Astrocyte of the hippocampus (primary cell): ENCODE results near the gene HBZ.
"Not testable (repeated sequence)": the region's sequence is repeated elsewhere in the genome, so short reads cannot be mapped to it uniquely, and the experiment has no call there.

ENCODE experiments used
- DNase-seq: peaks from one replicate; pipeline ENCODE4 v3.0.0; 2011; ENCODE audit warnings: low read depth, low spot score

The HBZ gene

DNA sequence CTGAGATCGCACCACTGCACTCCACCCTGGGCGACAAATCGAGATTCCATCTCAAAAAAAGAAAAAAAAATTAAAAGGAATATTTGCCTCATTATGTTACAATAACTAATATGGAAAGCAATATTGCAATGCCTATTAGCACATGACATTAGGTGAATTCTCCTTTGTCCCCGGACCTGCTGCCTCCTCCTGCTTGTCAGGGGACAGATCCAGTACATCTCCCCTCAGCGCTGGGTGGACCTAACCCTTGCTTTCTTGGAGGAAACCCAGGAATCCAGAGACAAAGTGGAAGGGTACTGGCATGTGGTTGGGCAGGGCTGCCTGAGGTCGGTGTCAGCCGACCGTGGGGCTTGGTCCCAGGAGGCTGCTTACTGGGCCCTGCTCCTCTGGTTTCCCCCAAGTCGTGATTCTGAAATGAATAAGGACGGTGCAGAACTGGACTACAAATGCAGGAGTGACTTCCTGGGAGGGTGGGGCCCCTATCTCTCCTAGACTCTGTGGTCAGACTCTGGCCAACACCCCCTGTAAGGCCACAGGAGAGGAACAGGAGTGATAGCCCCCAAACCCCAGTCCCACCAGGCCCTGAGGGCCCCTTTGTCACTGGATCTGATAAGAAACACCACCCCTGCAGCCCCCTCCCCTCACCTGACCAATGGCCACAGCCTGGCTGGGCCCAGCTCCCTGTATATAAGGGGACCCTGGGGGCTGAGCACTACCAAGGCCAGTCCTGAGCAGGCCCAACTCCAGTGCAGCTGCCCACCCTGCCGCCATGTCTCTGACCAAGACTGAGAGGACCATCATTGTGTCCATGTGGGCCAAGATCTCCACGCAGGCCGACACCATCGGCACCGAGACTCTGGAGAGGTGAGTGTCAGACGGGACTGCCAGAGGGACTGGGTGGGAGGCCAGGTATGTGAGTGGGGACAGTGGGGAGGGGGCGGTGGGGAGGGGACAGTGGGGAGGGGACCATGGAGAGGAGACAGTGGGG, at the start of gene HBZ:
Gene HBZ, plus strand, starts transcription at position 504 of the 988 bp plus-strand sequence. Its CDS starts 266 bp downstream, at position 770.
- DNase-seq = no peak

DNA sequence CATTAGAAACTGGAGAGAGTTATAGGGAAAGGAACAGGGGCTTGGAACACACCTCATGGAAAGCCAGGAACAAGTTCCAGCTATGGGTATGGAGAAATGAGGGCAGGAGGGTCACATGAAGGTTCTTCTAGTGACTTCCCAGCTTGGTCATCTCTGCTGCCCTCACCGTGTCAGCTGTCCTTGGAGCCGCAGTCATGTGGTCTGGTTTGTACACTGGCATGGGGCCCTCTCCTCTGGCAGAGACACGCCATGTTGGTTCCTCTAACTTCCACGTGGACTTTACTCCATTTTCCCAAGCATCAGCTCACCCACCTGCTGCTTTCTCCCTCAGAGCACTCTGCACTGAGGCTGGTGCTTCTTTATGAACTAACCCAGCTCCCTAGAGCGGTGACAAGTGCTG, 48.1 kb upstream of the HBZ start:
- DNase-seq = no peak

DNA sequence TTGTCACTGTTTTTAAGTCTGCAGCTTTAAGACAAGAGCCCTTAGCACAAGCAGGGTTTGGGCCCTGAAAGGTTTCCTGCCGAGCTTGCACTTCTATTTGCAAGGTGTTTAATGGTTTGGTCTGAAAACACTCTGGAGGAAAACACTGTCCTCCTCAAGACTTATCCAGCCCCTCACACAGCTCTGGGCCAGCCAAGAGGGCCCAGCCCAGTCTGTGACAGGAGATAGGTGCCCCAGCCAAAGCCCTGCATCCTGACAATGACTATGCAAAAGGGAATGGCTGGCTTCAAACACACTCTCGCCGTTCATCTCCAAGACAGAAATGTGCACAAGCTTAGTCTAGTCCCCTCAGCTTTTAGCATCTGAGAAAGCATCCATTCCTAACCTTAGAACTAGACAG, 47.5 kb upstream of the HBZ start:
- DNase-seq = no peak

DNA sequence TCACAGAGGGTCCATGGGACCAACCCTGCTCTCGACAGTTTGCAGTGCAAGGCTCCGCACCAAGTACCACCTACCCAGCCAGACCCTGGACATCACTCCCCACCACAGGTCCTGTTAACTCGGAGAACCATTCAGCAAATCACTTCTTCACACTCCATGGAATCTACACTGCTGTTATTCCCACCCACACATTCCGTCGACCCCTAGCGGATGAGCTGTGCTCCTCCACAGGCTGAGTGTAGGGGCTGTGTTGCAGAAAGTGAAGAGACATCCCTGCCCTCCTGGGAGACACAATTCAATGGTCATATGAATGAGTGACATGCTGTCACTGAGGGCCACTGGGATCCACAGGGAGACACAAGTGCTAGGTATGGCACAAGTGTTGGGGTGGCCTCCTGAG, 46.9 kb upstream of the HBZ start:
- DNase-seq = no peak

DNA sequence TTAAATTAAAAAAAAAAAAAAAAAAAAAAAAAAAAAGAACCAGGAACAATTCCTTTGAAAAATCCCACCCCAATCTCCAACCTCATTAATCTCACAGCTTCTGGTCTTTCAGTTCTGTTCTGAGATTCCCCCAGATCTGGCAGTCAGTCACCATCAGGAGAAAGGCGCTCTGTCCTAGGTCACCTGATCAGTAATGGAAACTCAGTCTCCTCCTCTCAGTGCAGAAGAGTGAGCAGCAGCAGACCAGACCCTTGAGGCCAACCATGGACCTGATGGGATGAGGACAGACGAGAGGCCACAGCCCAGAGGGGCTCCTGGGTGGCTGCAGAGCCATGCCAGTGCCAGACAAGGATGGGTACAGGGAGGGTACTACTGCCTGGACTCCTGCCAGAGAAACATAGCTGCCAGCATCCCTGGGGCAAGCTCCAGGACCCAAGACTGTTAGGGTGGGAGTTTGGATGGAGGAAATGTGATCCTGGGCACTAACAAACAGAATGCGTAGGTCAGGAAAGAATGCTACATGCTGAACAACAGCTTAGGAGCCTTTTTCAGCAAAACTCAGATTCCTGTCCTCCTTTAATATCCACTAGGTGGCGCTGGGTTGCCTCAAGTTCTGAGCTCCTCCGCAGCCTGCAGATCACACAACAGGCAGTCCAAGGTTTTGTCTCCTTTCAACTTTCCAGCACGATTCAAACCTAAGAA, 45.7 kb upstream of the HBZ start:
- peak; percentile 88 for DNase-seq

DNA sequence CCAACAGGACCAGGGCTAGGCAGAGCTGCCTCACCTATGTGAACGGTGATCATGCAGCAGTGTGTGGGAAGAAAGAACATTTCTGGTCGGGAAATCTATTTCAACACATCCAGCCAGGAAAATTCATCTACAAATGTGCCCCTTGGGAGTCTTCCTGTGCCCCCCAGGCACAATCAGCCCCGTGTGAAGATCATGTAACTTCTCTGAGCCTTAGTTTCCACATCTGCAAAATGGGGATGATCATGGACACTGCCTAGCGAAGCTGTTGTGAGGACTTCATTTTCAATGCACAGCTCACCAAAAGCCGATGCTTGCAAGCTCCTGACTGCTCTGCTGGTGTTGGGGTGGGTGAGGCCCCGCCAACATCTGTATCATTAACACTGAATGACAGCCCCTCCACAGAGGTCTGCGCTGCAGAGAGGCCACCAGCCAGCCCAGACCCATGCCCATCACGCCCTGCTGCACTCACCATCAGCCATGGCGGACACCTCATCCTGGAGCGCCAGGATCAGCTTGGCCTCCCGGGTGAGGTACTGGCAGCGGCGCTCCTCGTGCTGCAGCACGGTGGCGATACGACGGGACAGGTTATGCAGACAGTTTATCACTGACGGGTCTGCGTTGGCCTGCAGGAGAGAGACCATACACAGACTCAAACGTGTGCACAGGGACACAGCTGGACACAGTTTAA, 40.1 kb upstream of the HBZ start:
- no peak for DNase-seq

DNA sequence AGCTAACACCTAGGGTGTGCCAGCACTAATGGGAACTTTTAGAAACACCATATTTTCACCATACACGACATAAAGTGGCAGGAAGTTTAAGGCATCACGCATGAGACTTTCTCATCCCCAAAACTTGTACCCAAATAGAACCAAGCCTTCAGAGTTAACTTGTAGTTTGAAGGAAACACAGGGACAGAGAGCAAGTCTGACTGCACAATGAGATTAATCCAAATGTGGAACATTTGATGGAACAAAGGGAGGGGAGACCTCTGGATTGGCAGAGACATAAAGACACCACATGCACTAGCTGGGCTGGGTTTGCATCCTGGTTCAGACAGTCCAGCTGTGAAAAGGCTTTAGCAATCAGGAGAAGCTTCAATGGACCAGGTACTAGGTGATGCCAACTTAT, 38.1 kb upstream of the HBZ start:
- DNase-seq = no peak

DNA sequence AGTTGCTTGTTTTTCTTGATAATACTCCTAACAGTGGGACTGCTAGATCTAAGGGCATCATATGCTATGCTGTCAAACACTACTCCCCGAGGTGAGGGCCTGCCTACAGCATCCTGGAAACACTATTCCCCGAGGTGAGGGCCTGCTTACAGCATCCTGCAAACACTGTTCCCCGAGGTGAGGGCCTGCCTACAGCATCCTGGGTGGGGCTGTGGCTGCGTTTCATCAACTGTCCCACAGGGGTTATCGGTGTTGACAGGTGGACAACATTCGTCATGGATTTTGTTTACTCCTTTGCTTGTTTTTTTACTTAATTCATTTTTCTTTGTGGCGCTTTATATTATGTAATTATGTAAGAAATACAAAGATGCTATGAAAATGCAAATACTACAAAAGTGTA, 36.4 kb upstream of the HBZ start:
- DNase-seq = no peak

DNA sequence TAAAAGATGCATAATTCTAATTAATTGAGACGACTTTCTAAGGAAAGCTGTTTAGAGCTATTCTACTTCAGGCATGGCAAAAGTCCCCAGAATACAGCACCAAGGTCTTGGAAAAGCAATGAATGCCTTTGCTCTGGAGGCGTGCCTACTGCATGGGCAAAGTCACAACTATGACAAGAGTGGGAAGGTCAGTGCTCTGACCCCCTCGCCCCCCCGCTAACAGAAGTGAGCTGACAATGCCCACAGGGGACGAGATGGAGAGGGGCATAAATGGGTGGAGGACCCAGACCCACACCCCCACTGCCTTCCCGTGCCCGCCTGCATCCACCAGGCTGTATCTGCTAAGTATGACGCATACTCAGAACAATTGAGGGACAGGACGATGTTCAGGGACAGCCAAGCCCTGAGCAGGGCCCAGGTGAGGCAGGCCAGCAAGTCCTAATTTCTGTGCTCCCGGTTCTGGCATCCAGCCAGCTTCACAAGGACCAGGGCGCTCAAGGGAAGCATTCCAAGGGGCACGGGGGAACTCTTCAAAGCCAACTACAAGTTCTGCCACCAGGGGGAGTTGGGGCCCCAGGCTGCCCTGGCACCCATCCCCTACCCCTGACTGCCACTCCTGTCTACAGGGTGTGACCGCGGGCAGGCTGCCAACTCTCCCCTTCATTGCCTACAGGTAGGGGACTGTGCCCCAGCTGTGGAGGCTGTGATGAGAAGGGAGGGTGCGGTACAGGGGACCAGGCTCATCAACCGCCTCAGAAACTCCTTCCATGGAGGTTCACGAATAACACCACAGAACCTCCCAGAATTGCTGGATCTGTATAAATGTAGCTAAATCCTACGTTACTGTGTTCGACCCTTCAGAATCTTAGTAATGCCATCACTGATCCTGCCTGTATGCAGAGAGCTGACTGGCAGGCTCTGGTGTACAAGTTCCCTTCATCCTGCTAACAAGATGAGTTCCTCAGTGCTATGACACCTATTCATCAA, 34.8 kb upstream of the HBZ start:
- peak; percentile 71 for DNase-seq

DNA sequence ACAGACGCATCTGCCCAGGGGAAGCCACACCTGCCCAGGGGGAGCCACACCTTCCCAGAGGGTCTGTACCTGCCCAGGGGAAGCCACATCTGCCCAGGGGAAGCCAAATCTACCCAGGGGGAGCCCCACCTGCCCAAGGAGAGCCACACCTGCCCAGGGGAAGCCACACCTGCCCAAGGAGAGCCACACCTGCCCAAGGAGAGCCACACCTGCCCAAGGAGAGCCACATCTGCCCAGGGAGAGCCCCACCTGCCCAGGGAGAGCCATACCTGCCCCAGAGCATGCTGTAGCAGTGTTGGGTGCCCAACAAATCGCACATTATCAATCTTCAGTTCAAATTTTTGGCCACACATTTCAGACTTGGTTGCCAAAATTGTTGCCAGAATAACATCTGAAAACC, 33.6 kb upstream of the HBZ start:
- DNase-seq = no peak

DNA sequence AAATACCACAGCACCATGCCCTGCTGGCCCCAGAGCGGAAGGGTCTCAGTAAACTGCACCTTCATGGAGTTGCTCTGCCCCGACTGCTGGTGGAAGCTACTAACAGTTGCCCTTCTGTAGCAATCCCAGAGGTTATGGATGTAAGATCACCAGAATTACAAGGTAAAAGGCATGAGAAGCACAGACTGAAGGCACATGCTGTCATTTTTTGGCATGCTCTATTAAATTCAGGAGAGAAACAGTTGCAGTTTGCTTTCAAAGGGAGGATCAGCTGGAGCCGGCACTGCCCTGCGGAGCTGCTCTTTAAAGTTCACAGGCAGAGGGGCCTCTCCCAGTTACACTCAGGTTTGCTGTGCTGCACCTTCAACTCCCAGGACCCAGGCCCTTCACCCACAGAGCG, 33.1 kb upstream of the HBZ start:
- no peak for DNase-seq

DNA sequence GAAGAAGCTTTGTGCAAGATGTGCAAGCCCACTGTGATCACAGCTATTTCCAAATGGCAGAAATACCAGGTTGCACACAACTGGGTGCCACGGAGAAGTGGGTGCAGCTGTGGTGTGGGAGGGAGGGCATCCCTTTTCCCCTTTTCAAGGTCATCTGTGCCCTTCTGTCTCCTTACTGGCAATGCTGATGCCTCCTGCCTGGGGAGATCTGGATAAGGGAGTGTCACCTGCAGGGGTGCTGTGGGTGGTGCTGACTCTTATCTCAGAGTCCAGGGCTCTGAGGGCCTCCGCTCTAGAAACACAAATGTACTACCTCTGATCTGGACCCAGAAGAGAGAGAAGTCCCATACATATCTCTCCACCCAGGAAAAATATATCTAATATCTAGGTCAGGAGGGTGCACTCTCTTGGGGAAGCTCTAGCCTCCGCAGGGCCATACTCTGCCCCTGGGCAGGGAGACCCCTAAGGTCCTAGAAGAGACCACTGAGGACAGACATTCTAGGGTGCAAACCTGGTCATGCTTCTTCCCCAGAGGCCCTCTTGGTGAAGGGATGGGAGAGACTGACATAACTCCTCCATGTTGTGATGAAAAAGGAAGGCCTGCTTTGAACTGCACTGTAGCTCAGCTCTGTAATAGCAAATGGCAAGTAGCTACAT, 32.5 kb upstream of the HBZ start:
- DNase-seq = no peak

DNA sequence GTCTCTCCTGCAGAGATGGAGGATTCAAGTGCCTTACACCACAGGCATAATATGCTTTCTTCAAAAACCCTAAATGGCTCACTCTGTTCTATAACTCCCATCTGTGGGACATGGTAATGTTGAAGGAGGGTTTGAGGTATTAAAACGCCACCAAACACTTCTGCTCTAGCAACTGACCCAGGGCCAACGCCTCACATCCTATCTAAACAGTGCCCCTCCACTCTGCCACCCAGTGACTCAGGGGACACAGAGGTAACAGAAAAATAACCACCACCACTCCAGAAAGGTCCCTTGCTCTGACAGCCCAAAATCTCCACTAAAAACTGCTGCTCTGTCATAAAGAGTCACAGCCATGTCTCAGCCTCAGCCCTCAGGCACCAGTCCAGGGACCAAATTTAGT, 31.7 kb upstream of the HBZ start:
- DNase-seq = no peak

DNA sequence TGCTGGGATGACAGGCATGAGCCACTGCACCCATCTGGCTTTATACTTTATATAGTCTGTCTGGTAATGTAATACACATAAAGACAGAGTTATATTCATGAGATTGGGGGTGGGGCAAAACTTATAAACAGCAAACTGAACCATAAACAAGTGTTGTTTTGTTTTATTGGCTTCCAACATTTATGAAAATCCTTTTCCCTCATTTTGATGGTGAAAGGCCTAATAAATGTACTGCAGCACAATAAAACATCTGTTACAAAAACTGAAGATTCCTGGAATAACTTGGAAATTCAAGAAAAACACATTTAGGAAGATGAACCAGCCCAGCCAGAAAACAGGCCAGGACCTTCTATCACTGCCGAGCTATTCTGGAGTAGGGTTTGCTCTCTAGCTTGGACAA, 30.1 kb upstream of the HBZ start:
- DNase-seq = no peak

DNA sequence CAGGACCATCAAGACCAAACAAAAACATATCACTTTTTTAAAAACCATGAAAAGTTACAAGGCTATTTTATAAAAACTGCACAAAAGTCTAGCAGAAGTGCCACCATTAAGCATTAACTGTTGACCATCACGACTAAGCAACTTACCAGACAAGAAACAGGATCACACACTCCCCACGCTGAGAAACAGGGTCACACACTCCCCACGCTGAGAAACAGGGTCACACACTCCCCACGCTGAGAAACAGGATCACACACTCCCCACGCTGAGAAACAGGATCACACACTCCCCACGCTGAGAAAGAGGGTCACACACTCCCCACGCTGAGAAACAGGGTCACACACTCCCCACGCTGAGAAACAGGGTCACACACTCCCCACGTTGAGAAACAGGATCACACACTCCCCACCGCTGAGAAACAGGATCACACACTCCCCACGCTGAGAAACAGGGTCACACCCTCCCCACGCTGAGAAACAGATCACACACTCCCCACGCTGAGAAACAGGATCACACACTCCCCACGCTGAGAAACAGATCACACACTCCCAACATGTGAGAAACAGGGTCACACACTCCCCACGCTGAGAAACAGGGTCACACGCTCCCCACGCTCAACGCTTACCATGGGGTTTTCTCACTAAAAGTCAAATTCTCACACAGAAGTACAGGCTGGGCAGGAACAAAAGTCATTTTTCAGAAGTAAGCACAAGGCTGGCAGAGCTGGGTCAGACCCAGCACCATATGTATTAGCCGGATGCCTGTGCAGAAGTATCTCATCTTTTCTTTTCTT, 28.7 kb upstream of the HBZ start:
- not testable (repeated sequence) for DNase-seq

DNA sequence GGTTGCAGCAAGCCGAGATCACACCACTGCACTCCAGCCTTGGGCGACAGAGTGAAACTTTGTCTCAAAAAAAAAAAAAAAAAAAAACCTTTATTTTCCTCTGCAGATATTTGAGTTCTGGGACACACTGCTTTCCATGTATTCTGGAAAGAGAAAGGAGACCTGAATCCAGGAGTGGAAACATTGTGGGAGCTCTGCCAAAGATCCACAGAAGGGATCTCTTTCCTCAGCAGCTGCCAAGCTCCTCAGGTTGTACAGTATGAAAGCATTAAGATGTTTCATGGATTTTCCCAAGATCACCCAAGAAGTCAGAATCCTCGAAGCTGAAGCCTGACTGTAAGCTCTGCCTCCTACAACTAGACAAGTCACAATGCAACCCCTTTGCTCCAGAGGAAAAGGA, 27.4 kb upstream of the HBZ start:
- no peak for DNase-seq

DNA sequence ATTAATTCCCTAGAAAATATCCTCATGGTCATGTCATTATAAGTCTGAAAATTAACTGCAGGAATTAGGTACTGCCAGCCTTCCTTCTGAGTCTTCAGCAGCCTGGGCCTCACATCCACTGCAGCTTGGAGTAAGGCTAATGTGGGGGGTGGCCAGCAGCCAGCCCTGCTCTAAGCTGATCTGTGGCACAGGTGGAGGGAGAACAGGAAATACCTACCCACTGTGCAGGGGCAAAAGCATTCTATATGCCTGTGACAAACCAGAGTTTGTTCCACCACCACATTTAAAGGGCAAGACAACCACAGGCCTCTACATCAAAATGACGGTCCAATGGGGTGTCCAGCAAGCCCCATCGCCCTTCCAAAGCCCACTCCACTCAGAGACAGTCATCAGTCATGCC, 23.4 kb upstream of the HBZ start:
- no peak for DNase-seq

DNA sequence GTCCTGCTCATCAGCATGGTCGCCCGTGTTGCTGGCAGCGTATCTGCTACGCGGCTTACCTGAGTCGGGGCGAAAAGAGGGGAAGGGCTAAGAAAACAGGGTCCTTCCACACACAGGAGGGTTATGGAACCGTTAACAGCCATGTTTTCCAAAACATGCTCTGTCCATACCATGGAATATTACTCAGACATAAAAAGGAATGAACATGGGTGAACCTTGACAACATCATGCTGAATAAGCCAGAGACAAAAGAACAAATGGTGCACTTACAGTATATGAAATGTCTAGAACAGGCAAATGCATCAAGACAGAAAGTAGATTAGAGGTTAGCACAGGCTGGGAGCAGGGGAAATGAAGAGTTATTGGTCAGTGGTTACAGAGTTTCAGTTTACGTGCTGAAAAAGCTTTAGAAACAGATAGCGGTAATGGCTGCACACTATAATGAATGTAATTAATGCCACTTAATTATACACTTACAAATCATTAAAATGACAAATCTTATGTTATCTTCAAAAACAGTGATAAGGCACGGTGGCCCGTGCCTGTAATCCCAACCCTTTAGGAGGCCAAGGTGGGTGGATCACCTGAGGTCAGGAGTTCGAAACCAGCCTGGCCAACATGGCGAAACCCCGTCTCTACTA, 21.8 kb upstream of the HBZ start:
- no peak for DNase-seq

DNA sequence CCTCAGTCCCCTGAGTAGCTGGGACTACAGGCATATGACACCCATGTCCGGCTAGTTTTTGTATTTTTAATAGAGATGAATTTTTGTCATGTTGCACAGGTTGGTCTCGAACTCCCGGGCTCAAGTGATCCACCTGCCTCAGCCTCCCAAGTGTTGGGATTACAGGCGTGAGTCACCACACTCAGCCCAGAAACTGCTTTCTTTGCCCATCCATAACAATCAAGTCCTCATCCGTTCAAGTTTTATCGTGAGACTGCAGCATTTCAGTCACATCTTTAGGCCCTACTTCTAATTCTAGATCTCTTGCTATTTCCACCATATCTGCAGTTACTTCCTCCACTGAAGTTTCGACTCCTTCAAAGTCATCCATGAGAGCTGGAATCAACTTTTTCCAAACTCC, 20.3 kb upstream of the HBZ start:
- DNase-seq = no peak
